Endothelial cell of umbilical vein (primary cell): ENCODE data around the gene VCP.

Experiments
- GATA2 ChIP-seq: IDR thresholded peaks from 2 replicates; pipeline ENCODE4 v1.7.0; 2011; ENCODE audit warnings: low read depth, mild to moderate bottlenecking, moderate library complexity, mixed read lengths, low read length; ENCODE audit not compliant: insufficient read length, insufficient read depth
- MYC ChIP-seq: IDR thresholded peaks from one replicate; pipeline ENCODE4 v1.6.1; 2011; ENCODE audit warnings: mild to moderate bottlenecking, low read depth, low read length
- POLR2A ChIP-seq: IDR thresholded peaks from 2 replicates; pipeline ENCODE4 v1.6.1; 2012; ENCODE audit warnings: low read depth, mild to moderate bottlenecking, control low read depth, low read length
- POLR2AphosphoS5 ChIP-seq: IDR thresholded peaks from 2 replicates; pipeline ENCODE4 v1.6.1; 2012; ENCODE audit warnings: low read depth, mild to moderate bottlenecking, control low read depth, low read length, moderate library complexity; ENCODE audit not compliant: insufficient read depth
- TF ChIP-seq, protein P1 (sequence below), 2 donors: IDR thresholded peaks; 1 replicate in 1 of 2; 2 replicates in 1 of 2; pipeline ENCODE4 v1.5.1; 2011; ENCODE audit warnings: low read length in 2 of 2, mild to moderate bottlenecking in 2 of 2, moderate library complexity in 2 of 2, control low read depth in 1 of 2, inconsistent platforms in 1 of 2, low read depth in 1 of 2; ENCODE audit not compliant: insufficient read depth in 1 of 2; ENCODE audit errors: extremely low read depth in 1 of 2

DNA sequence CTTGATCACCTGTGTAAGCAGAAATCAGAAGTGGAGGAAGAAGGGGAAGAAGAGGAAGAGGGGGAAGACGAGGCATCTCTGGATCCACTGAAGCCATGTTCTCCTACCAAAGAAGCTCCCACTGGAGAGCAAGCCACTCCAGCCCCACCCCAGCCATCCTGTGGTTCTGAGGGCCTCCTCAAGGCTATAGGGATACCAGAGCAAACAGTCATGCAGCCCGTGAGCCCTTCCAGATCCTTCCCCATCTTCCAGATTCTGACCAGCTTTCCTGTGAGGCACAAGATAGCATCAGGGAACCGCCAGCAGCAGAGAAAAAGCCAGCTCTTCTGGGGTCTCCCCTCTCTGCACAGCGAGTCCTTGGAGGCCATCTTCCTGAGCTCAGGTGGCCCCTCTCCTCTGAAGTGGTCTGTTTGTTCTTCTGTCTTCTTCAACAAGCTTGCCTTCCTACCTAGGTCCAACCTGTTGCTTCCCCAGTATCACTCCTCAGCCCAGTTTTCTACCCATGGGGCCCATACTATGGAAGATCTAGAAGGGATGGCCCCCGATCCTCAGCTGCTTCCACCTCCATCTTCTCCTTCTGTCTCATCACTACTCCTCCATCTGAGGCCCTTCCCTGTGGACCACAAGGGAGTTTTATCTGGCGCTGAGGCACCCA is 29.4 kb downstream of the VCP start:
- TF ChIP-seq POLR2AphosphoS5 (no peak), POLR2A (no peak), MYC (no peak), GATA2 (no peak)
- TF ChIP-seq, protein P1, sequence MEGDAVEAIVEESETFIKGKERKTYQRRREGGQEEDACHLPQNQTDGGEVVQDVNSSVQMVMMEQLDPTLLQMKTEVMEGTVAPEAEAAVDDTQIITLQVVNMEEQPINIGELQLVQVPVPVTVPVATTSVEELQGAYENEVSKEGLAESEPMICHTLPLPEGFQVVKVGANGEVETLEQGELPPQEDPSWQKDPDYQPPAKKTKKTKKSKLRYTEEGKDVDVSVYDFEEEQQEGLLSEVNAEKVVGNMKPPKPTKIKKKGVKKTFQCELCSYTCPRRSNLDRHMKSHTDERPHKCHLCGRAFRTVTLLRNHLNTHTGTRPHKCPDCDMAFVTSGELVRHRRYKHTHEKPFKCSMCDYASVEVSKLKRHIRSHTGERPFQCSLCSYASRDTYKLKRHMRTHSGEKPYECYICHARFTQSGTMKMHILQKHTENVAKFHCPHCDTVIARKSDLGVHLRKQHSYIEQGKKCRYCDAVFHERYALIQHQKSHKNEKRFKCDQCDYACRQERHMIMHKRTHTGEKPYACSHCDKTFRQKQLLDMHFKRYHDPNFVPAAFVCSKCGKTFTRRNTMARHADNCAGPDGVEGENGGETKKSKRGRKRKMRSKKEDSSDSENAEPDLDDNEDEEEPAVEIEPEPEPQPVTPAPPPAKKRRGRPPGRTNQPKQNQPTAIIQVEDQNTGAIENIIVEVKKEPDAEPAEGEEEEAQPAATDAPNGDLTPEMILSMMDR (IDR thresholded peaks at IDR 0.05; ENCODE audit: extremely low read depth in 1 of 2, insufficient read depth in 1 of 2, low read depth in 1 of 2, low read length in 2 of 2) = no peak
